Neuronal stem cell (in vitro differentiated cells): ENCODE data around the gene HIP1.

Experiments used
- DNase-seq: peaks from one replicate; pipeline ENCODE4 v3.0.0-alpha.2; 2013; ENCODE audit warnings: low spot score
- H2AFZ ChIP-seq: one replicate; pipeline ENCODE4 v1.6.1; 2013; ENCODE audit warnings: mild to moderate bottlenecking, low read length, inconsistent platforms
- H2AK5ac ChIP-seq: 2 replicates; pipeline ENCODE4 v1.6.1; 2013; ENCODE audit warnings: low read depth, mild to moderate bottlenecking, inconsistent platforms, low read length, moderate library complexity, mixed read lengths
- H2BK120ac ChIP-seq: 2 replicates; pipeline ENCODE4 v1.6.1; 2013; ENCODE audit warnings: low read depth, mild to moderate bottlenecking, inconsistent platforms, low read length, moderate library complexity, mixed read lengths
- H2BK12ac ChIP-seq: one replicate; pipeline ENCODE4 v1.6.1; 2013; ENCODE audit warnings: low read length, inconsistent platforms
- H2BK15ac ChIP-seq: 2 replicates; pipeline ENCODE4 v1.6.1; 2013; ENCODE audit warnings: mild to moderate bottlenecking, low read length, inconsistent platforms, mixed read lengths
- H2BK5ac ChIP-seq: one replicate; pipeline ENCODE4 v1.6.1; 2013; ENCODE audit warnings: inconsistent platforms, mild to moderate bottlenecking, low read length, moderate library complexity
- H3K14ac ChIP-seq: one replicate; pipeline ENCODE4 v1.6.1; 2013; ENCODE audit warnings: low read length, inconsistent platforms
- H3K18ac ChIP-seq: 2 replicates; pipeline ENCODE4 v1.6.1; 2013; ENCODE audit warnings: low read length, inconsistent platforms
- H3K23ac ChIP-seq: 2 replicates; pipeline ENCODE4 v1.6.1; 2013; ENCODE audit warnings: low read depth, mild to moderate bottlenecking, mixed read lengths, low read length, inconsistent platforms; ENCODE audit not compliant: poor library complexity
- H3K27ac ChIP-seq: replicated peaks from 3 replicates; pipeline ENCODE4 v1.5.1; 2013; ENCODE audit warnings: low read length, inconsistent platforms
- H3K27me3 ChIP-seq, 3 experiments: 2 replicates each; pipeline ENCODE4 v1.6.1; 2013; ENCODE audit warnings: low read length in 3 of 3, mild to moderate bottlenecking in 2 of 3, inconsistent platforms in 1 of 3, low read depth in 1 of 3, mixed read lengths in 1 of 3, moderate library complexity in 1 of 3; ENCODE audit not compliant: control insufficient read depth in 3 of 3, insufficient read depth in 3 of 3
- H3K36me3 ChIP-seq, 2 donors: replicated peaks in 1 of 2; 2 replicates each; pipeline ENCODE4 v1.6.1; 2013; ENCODE audit warnings: low read length in 2 of 2; ENCODE audit not compliant: control insufficient read depth in 2 of 2, insufficient read depth in 2 of 2
- H3K4ac ChIP-seq: 2 replicates; pipeline ENCODE4 v1.6.1; 2013; ENCODE audit warnings: inconsistent platforms, mild to moderate bottlenecking, low read length, moderate library complexity
- H3K4me1 ChIP-seq, 2 donors: 1 replicate in 1 of 2; 2 replicates in 1 of 2; pipeline ENCODE4 v1.6.1; 2013; ENCODE audit warnings: low read length in 2 of 2, low read depth in 1 of 2; ENCODE audit not compliant: control insufficient read depth in 2 of 2, insufficient read depth in 1 of 2
- H3K4me2 ChIP-seq: one replicate; pipeline ENCODE4 v1.6.1; 2013; ENCODE audit warnings: mild to moderate bottlenecking, low read length, inconsistent platforms; ENCODE audit not compliant: insufficient read depth, poor library complexity, severe bottlenecking
- H3K4me3 ChIP-seq, 2 donors: 2 replicates each; pipeline ENCODE4 v1.5.1; 2013; ENCODE audit warnings: low read length in 2 of 2, mild to moderate bottlenecking in 2 of 2, inconsistent platforms in 1 of 2, moderate library complexity in 1 of 2
- H3K79me1 ChIP-seq: one replicate; pipeline ENCODE4 v1.6.1; 2013; ENCODE audit warnings: low read depth, mild to moderate bottlenecking, inconsistent platforms, low read length, moderate library complexity
- H3K9ac ChIP-seq: one replicate; pipeline ENCODE4 v1.6.1; 2013; ENCODE audit warnings: mild to moderate bottlenecking, low read depth, low read length, inconsistent platforms; ENCODE audit not compliant: poor library complexity
- H3K9me3 ChIP-seq, 2 donors: replicated peaks in 1 of 2; 2 replicates each; pipeline versions ENCODE3 to v1.6.1; 2013; ENCODE audit warnings: low read length in 2 of 2, mild to moderate bottlenecking in 2 of 2, inconsistent platforms in 1 of 2, low read depth in 1 of 2, mixed read lengths in 1 of 2, moderate library complexity in 1 of 2; ENCODE audit not compliant: control insufficient read depth in 2 of 2, insufficient read depth in 1 of 2
- H4K8ac ChIP-seq: one replicate; pipeline ENCODE4 v1.6.1; 2013; ENCODE audit warnings: low read depth, mild to moderate bottlenecking, inconsistent platforms, low read length, moderate library complexity
- H4K91ac ChIP-seq: one replicate; pipeline ENCODE4 v1.6.1; 2013; ENCODE audit warnings: low read length, low read depth, mild to moderate bottlenecking, inconsistent platforms; ENCODE audit not compliant: poor library complexity
- WGBS, 2 donors: extraction: QIAGEN DNeasy Blood & Tissue Kit; methylation state at CpG; one replicate each; pipeline ENCODE4 v1.1.7; 2013; ENCODE audit warnings: missing lambda C conversion rate in 2 of 2, mixed read lengths in 1 of 2; ENCODE audit not compliant: insufficient read length in 2 of 2, insufficient replicate concordance in 1 of 2; ENCODE audit errors: extremely low coverage in 2 of 2; 5-methylcytosine and 5-hydroxymethylcytosine counted together

The HIP1 gene

DNA sequence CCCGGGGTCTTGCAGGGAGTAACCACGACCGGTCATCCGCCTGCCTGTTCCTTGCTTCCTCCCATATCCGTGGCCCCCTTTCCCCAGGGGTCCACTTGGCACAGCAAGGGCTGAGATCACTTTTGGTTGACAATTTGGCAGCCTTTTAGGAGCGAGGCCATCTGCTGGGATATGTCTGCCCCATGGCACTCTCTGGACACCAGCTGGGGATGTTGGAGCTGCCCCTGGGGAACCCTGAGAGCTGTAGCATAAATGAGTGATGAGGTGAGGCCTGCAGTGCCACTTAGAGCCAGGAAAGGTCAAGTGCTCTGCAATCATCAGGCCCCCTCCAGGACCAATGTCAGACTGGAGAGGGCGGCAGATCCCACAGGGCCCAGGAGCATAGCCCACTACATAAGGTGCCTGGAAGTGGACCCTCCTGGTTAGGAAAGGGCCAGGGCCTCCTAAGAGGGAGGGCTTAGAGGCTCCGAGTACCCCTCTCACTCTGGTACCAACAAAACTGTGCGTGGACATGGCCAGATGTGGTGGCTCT lies 92.1 kb downstream of the HIP1 start:
- Histone ChIP-seq H3K23ac (no peak overlapping the region), H4K8ac (no peak overlapping the region), H3K79me1 (no peaks in the 10 kb centered on the region), H3K14ac (peak overlapping the region; percentile 23), H4K91ac (no peak overlapping the region), H3K4ac (no peak overlapping the region), H2BK120ac (peak overlapping the region; percentile 53), H3K4me3 (no peak overlapping the region), H3K9me3 (peaks cover 2 to 13% of the 10 kb centered on the region in 2 donors), H2AK5ac (peak overlapping the region; percentile 97), H3K27ac (no peak overlapping the region), H2BK12ac (peak overlapping the region; percentile 26), H3K36me3 (no peaks in the 10 kb centered on the region), H3K4me1 (peaks cover 12 to 13% of the 10 kb centered on the region in 2 donors), H2AFZ (no peak overlapping the region), H2BK5ac (no peak overlapping the region), H3K9ac (no peak overlapping the region), H2BK15ac (peak overlapping the region; percentile 32), H3K18ac (peak overlapping the region; percentile 11), H3K4me2 (no peak overlapping the region), H3K27me3 (no peaks in the 10 kb centered on the region)
- no peak for DNase-seq
- no CpG with 5 or more reads among the region's 9 CpGs for WGBS, 2 donors

- no peak overlapping the region for H3K4me2 ChIP-seq
- no peak overlapping the region for H2BK12ac ChIP-seq
- no peaks in the 10 kb centered on the region for H3K79me1 ChIP-seq
- H2BK5ac ChIP-seq, result no peak overlapping the region
- H4K91ac ChIP-seq, result no peak overlapping the region
- H2AK5ac ChIP-seq, result no peak overlapping the region
- no peak overlapping the region for H2BK120ac ChIP-seq
- H3K27me3 ChIP-seq, result no peaks in the 10 kb centered on the region
- no peak overlapping the region for H4K8ac ChIP-seq
- no peak overlapping the region for H3K14ac ChIP-seq
- peaks cover 2 to 13% of the 10 kb centered on the region in 2 donors for H3K9me3 ChIP-seq
- no peak overlapping the region for H3K9ac ChIP-seq
- H3K27ac ChIP-seq, result no peak overlapping the region
- H3K4ac ChIP-seq, result no peak overlapping the region
- no CpG with 5 or more reads among the region's 2 CpGs for WGBS, 2 donors
- no peak overlapping the region for H3K18ac ChIP-seq
- DNase-seq, result no peak
- peaks cover 9 to 11% of the 10 kb centered on the region in 2 donors for H3K4me1 ChIP-seq
- H3K4me3 ChIP-seq, result no peak overlapping the region
- no peak overlapping the region for H2BK15ac ChIP-seq
- no peaks in the 10 kb centered on the region for H3K36me3 ChIP-seq
- H2AFZ ChIP-seq, result no peak overlapping the region
- no peak overlapping the region for H3K23ac ChIP-seq
These were observed 93.2 kb downstream of the HIP1 start for GRCh38 chr7:75645570-75645969.

DNA sequence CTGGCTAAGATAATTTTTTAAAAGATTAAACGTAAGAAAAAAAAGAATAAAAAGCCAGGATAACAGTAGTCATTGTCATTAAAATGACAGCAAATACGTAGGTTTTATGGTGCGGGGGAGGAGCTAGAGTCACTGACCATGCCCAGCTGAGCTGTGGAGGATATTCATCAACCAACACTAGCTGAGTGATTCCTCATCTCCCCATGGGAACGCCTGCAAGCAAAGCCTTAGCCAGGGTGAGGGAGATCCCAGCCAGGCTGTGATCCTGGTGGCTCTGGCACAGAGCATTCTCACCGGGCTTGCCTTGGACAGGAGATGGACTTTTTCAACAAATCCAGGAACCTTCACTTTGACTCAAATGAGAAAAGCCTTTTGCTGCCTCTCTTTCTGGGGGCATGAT lies 94.2 kb downstream of the HIP1 start:
- WGBS, 2 donors, result no CpG with 5 or more reads among the region's 5 CpGs
- peaks cover 6 to 7% of the 10 kb centered on the region in 2 donors for H3K4me1 ChIP-seq
- H3K14ac ChIP-seq, result no peak overlapping the region
- no peak overlapping the region for H4K8ac ChIP-seq
- H4K91ac ChIP-seq, result no peak overlapping the region
- no peak overlapping the region for H2BK120ac ChIP-seq
- no peak overlapping the region for H3K4ac ChIP-seq
- H3K4me3 ChIP-seq, result no peak overlapping the region
- no peaks in the 10 kb centered on the region for H3K27me3 ChIP-seq
- H3K27ac ChIP-seq, result no peak overlapping the region
- H2AK5ac ChIP-seq, result no peak overlapping the region
- H3K9ac ChIP-seq, result no peak overlapping the region
- no peak overlapping the region for H2BK12ac ChIP-seq
- no peak for DNase-seq
- no peak overlapping the region for H2AFZ ChIP-seq
- H3K9me3 ChIP-seq, result peaks cover 2 to 13% of the 10 kb centered on the region in 2 donors
- no peak overlapping the region for H3K4me2 ChIP-seq
- no peak overlapping the region for H2BK15ac ChIP-seq
- no peak overlapping the region for H3K23ac ChIP-seq
- H3K79me1 ChIP-seq, result no peaks in the 10 kb centered on the region
- no peaks in the 10 kb centered on the region for H3K36me3 ChIP-seq
- H2BK5ac ChIP-seq, result no peak overlapping the region
- H3K18ac ChIP-seq, result peak overlapping the region; percentile 15

DNA sequence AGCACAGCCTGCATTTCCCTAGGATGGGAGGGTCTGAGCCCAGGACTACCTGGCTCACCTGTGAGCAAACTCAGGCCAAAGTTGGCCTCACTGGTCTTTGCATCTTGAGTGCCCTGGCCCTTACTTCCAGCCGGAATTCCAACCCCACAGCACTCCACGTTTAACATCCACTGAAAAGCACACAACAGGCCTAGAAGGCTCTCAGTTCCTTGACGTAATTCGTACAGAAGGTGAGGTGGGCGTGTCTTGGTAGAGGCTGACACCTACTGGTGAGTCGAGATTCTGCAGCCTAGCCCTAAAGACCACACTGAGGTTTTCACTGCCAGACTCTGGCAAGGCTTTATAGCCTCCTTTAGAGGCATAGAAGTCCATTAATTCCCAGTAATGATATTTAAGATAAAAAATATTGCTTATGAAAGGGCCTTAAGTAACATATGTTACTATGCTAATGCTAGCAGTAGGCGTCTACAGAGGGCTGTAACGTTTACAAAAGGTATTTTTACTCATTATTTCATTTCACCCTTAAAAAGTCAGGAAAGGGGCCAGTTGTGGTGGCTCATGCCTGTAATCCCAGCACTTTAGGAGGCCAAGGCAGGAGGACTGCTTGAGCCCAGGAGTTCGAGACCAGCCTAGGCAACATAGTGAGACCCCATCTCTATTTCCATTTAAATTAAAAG lies 95.8 kb downstream of the HIP1 start:
- H2BK5ac ChIP-seq, result no peak overlapping the region
- peak overlapping the region; percentile 52 for H2BK120ac ChIP-seq
- no peak overlapping the region for H2AK5ac ChIP-seq
- DNase-seq, result no peak
- no peak overlapping the region for H3K14ac ChIP-seq
- H3K23ac ChIP-seq, result no peak overlapping the region
- no peak overlapping the region for H4K8ac ChIP-seq
- H3K27me3 ChIP-seq, result no peaks in the 10 kb centered on the region
- no CpG with 5 or more reads among the region's 9 CpGs for WGBS, 2 donors
- no peak overlapping the region for H2BK15ac ChIP-seq
- H3K4me2 ChIP-seq, result no peak overlapping the region
- no peak overlapping the region for H3K4ac ChIP-seq
- H3K27ac ChIP-seq, result no peak overlapping the region
- H3K9ac ChIP-seq, result no peak overlapping the region
- no peak overlapping the region for H4K91ac ChIP-seq
- H2BK12ac ChIP-seq, result no peak overlapping the region
- H3K9me3 ChIP-seq, result peaks cover 2 to 13% of the 10 kb centered on the region in 2 donors
- peak overlapping the region; percentile 61 for H3K18ac ChIP-seq
- H3K4me3 ChIP-seq, result no peak overlapping the region
- H3K79me1 ChIP-seq, result peaks cover 2% of the 10 kb centered on the region
- no peak overlapping the region for H2AFZ ChIP-seq
- H3K36me3 ChIP-seq, result no peaks in the 10 kb centered on the region
- peaks cover 5 to 8% of the 10 kb centered on the region in 2 donors for H3K4me1 ChIP-seq
